Pancreas (tissue), 10 donors: ENCODE data around the gene MATR3. TPM values are rescaled to one million over a fixed set of nuclear protein-coding genes. Genes with fewer than 3 reads are reported as not detected.
A peak's percentile ranks its signal among the peaks of the same experiment; 100 is the strongest.
"Not testable (repeated sequence)": the region's sequence is repeated elsewhere in the genome, so short reads cannot be mapped to it uniquely, and the experiment has no call there.

ENCODE experiments used
- ATAC-seq, 4 donors: fragments of 200-7000 bp; cut with Tn5 transposase; one replicate each; pipeline versions ENCODE4 v1.8.0 to v1.9.1; 2020; ENCODE audit warnings: mild to moderate bottlenecking in 4 of 4, moderate library complexity in 4 of 4
- DNase-seq, 6 donors: peaks; one replicate each; pipeline ENCODE4 v3.0.0-alpha.2; 2020
- FAIRE-seq: peaks from 2 replicates; lab custom pipeline; 2012; peaks lifted over from hg19 to GRCh38; lab: Jason Lieb, UNC
- H3K27ac ChIP-seq, 4 donors: fragments of 200-600 bp; sonication (generic); 1 replicate in 3 of 4; 2 replicates in 1 of 4; pipeline versions ENCODE4 v1.5.0 to v1.8.0; 2020
- H3K27me3 ChIP-seq, 4 donors: fragments of 200-600 bp; one replicate each; pipeline ENCODE4 v1.8.0; 2021
- H3K36me3 ChIP-seq, 3 donors: fragments of 200-600 bp; sonication (generic) in 1 of 3; one replicate each; pipeline versions ENCODE4 v1.5.0 to v1.8.0; 2020 to 2021
- H3K4me1 ChIP-seq, 3 donors: fragments of 200-600 bp; one replicate each; pipeline ENCODE4 v1.8.0; 2021
- H3K4me3 ChIP-seq, 4 donors: fragments of 200-600 bp; sonication (generic) in 2 of 4; one replicate each; pipeline versions ENCODE4 v1.5.0 to v1.8.0; 2020 to 2021
- H3K9me3 ChIP-seq, 4 donors: fragments of 200-600 bp; one replicate each; pipeline ENCODE4 v1.8.0; 2021
- CTCF ChIP-seq, 4 donors: fragments of 200-600 bp; sonication (generic) in 3 of 4; IDR thresholded peaks; one replicate each; pipeline versions ENCODE4 v1.5.0 to v1.8.0; 2021; ENCODE audit warnings: antibody characterized with exemption in 4 of 4
- WGBS, 2 donors: extraction: QIAGEN DNeasy Blood & Tissue Kit; methylation state at CpG; one replicate each; pipeline ENCODE4 v1.1.7; 2013; 5-methylcytosine and 5-hydroxymethylcytosine counted together
- intact Hi-C, 3 donors: fragments of 100-400 bp; cut with DNase I; formaldehyde crosslinking; loops; one replicate each; pipeline versions ENCODE4 v1.11.1 to v1.14.2; 2022
- polyA plus RNA-seq, 2 donors: library from polyadenylated mRNA; stranded (reverse); fragments of 200-250 nt; gene quantifications; one replicate each; pipeline ENCODE4 v1.2.3, GENCODE V29; 2013
- total RNA-seq, 6 donors: library from RNA; stranded (reverse); fragmentation: NEBNext Ultra II Directional in 4 of 6; extraction: Animal tissue kit (Norgen Biotek cat#: 25700) in 4 of 6; gene quantifications; one replicate each; pipeline versions ENCODE4 v1.2.1 to v1.2.4, GENCODE V29; 2021 to 2023
- donor health status: healthy with polysubstance abuse.
- donor health status: DM: no; HTN: no; CAD: no; lungs with moderate emphysema.
- donor health status: DM: no; HTN: no; CAD: no.
- donor health status: control.
- donor health status: control.
- donor health status: Bipolar disorder and iron deficiency.
- donor health status: DM: yes; HTN: yes; CAD: no.
- donor health status: DM: no; HTN: no; CAD: no.
- donor health status: DM: no; HTN: no; CAD: no.
- donor health status: DM: yes; HTN: yes; CAD: no.

Gene MATR3
- total and polyA plus RNA-seq, 8 donors = 47.0 to 104 (median 77.6) TPM

DNA sequence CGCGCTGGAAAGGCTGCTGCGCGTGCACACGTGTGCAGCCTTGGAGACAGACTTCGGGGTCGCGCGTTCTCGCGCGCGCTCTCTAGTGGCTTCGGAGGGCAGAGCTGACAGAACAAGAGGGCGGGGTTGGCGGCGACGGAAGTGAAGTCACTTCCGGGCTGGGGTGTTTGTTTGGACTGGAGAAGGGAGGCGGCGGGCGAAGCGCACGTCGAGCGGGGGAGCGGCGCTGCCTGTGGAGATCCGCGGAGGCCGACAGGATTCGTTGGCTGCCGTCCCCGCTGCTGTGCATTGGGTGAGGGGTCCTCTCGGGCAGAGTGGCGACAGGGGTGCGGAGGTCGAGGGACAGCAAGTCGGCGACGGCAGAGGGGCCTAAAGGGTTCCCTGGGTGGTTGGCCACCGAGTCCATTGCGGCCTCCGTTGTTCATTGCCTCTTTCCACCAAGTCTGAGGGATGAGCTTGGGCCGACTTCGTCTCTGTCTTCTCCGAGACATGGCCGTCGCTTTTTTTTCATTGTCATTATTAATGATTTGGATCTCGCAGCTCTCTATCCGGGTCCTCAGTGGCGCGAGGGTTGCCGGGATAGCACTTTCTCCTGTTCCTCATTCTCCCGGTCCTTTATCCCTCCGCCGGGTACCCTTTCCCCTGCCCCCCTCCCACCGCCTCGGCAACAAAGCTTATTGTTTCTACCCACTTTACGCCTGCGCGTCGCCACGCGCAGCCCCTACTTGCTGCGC, 48.3 kb downstream of the MATR3 start, which contains the start of gene PAIP2:
TSS of gene PAIP2 (plus strand) at position 166 of the 734 bp plus-strand sequence. CDS start 21,931 bp downstream, outside the sequence.
- Histone ChIP-seq H3K36me3 (no peaks in the 10 kb centered on the region), H3K4me1 (peaks cover 0 to 22% (median 20%) of the 10 kb centered on the region in 3 donors), H3K4me3 (peak within 1 kb of the TSS; percentile 71 to 86 (median 76)), H3K9me3 (no peaks in the 10 kb centered on the region), H3K27ac (peak within 1 kb of the TSS; percentile 92 to 98 (median 96)), H3K27me3 (no peaks in the 10 kb centered on the region)
- FAIRE-seq (no peak), DNase-seq (peak; percentile 95 to 99 (median 97)), ATAC-seq (peak; percentile 96 to 99 (median 98))
- TF ChIP-seq CTCF (IDR thresholded peaks at IDR 0.05) = peak; percentile 47 to 71 (median 59)
- 0% methylated on average over 64 to 66 of the region's 66 CpGs for WGBS, 2 donors
- intact Hi-C loops = no loop called here

- no peak for TF ChIP-seq CTCF (IDR thresholded peaks at IDR 0.05)
- peak overlapping the region; percentile 71 to 86 (median 76) for H3K4me3 ChIP-seq
- H3K36me3 ChIP-seq = no peaks in the 10 kb centered on the region
- intact Hi-C loops = no loop called here
- WGBS, 2 donors = 0 to 1% methylated on average over 16 of the region's 16 CpGs
- peaks cover 0 to 22% (median 20%) of the 10 kb centered on the region in 3 donors for H3K4me1 ChIP-seq
- H3K27ac ChIP-seq = peak overlapping the region; percentile 92 to 98 (median 96)
- no peaks in the 10 kb centered on the region for H3K9me3 ChIP-seq
- no peaks in the 10 kb centered on the region for H3K27me3 ChIP-seq
- DNase-seq = no peak
- ATAC-seq = no peak
- no peak for FAIRE-seq
These were observed 48.8 kb downstream of the MATR3 start for GRCh38 chr5:139342423-139342723.

GRCh38 chr5:139343476-139343875, 49.9 kb downstream of the MATR3 start:
- WGBS, 2 donors = 75 to 84% methylated on average over 9 of the region's 9 CpGs
- no peaks in the 10 kb centered on the region for H3K9me3 ChIP-seq
- DNase-seq = no peak
- H3K36me3 ChIP-seq = no peaks in the 10 kb centered on the region
- no peak for TF ChIP-seq CTCF (IDR thresholded peaks at IDR 0.05)
- H3K4me1 ChIP-seq = peaks cover 0 to 22% (median 20%) of the 10 kb centered on the region in 3 donors
- no peak overlapping the region for H3K27ac ChIP-seq
- ATAC-seq = no peak
- H3K4me3 ChIP-seq = peak overlapping the region in 2 of 4 donors; percentile 71 to 86
- no peaks in the 10 kb centered on the region for H3K27me3 ChIP-seq
- intact Hi-C loops = no loop called here
- no peak for FAIRE-seq

DNA sequence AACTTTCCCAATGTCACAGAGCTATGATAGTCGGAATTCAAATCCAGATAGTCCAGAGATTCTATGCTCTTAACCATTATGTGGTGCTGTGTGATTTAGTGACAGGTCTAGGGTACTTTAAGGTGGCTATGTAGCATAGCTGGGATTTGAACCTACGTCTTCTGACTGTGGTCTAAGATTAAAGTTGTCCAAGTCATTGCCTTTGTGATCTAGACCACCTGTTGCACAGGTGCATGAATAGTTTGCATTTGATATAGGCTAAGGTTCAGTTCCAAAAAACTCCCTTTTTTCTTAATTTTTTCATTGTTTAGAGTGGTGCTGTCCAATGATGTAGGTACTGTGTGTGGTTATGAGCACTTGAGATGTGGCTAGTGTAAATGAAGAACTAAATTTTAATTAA, 50.6 kb downstream of the MATR3 start:
- H3K4me1 ChIP-seq = peaks cover 0 to 22% (median 20%) of the 10 kb centered on the region in 3 donors
- H3K9me3 ChIP-seq = no peaks in the 10 kb centered on the region
- FAIRE-seq (no peak), ATAC-seq (no peak), DNase-seq (no peak)
- intact Hi-C loops = no loop called here
- H3K27me3 ChIP-seq = no peaks in the 10 kb centered on the region
- TF ChIP-seq CTCF (IDR thresholded peaks at IDR 0.05) = no peak
- H3K27ac ChIP-seq = no peak overlapping the region
- no peak overlapping the region for H3K4me3 ChIP-seq
- WGBS, 2 donors = 50 to 66% methylated on average over 2 of the region's 2 CpGs
- H3K36me3 ChIP-seq = no peaks in the 10 kb centered on the region

DNA sequence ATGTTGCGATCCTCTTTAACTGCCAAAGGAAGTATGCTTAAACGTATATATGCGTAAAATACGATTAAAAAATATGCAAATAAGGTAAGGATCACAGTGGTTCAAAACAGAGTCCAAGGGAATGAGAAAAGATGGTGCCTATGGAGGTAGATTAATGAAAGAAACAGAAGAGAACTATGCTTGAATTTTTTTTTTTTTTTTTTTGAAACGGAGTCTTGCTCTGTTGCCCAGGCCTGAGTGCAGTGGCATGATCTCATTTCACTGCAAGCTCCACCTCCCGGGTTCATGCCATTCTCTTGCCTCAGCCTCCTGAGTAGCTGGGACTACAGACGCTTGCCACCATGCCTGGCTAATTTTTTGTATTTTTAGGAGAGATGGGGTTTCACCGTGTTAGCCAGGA, 51.9 kb downstream of the MATR3 start:
- H3K27ac ChIP-seq, H3K9me3 ChIP-seq, H3K27me3 ChIP-seq, ATAC-seq, intact Hi-C loops, H3K4me3 ChIP-seq, FAIRE-seq, H3K36me3 ChIP-seq, DNase-seq: not testable (repeated sequence)
- 95 to 97% methylated on average over 8 of the region's 8 CpGs for whole genome bisulfite sequencing, 2 donors
- peaks cover 0 to 22% (median 20%) of the 10 kb centered on the region in 3 donors for H3K4me1 ChIP-seq

- H3K4me3 ChIP-seq, H3K27ac ChIP-seq, H3K36me3 ChIP-seq, DNase-seq, FAIRE-seq, H3K9me3 ChIP-seq, ATAC-seq, H3K27me3 ChIP-seq, intact Hi-C loops: not testable (repeated sequence)
- whole genome bisulfite sequencing, 2 donors = 91 to 92% methylated on average over 9 of the region's 9 CpGs
- peaks cover 0 to 18% (median 14%) of the 10 kb centered on the region in 3 donors for H3K4me1 ChIP-seq
These were observed 54.3 kb downstream of the MATR3 start for GRCh38 chr5:139347863-139348262.
